ENCODE measurements around the gene ANKRD13B.

The ANKRD13B gene

DNA sequence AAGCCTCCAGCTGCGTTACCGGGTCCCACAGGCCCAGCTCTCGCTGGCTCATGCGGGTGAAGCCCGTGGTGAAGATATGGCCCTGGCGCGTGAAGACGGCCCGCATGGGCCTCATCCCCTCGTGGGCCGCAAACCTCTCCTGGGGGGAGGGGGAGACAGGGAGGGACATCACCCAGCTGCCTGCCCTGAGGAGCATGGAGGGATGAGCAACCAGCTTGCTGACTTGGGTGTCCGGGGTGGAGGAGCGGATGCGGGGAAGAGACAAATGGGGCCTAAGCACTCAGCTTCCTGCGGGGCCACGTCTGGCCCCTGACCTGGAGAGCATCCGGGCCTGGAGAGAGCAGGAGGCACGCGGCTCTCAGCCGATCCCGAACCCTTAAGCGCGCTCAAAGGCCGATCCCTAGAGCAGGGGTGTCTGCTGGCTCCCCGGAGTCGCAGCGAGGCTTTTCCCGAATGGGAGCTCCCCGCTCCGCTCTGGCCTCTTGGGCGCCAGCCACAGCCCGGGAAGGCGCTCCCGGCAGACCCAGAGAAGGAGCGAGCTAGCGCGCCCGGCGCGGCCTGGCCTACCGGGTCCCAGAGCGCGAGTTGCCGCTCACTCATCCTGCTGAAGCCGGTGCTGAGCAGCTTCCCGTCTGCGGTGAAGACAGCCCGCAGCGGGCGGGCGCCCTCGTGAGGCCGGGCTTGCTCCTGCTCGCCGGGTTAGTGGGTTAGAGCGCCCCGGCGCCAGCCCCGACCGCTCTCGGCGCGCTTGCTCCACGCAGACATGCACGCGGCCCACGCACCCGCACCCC lies 24.7 kb downstream of the ANKRD13B start:
- H3K18ac ChIP-seq (ENCODE audit: low read depth in 1 of 2, low read length in 2 of 2), result peak overlapping the region; percentile 56 to 57
- peak overlapping the region; percentile 35 to 47 for H3K4me3 ChIP-seq (ENCODE audit: insufficient read depth in 1 of 2, low read depth in 1 of 2, low read length in 2 of 2)
- peak; percentile 71 for DNase-seq
- H3K36me3 ChIP-seq (ENCODE audit: control insufficient read depth in 1 of 2, insufficient read depth in 2 of 2, low read depth in 1 of 2, low read length in 2 of 2), result peaks cover 0 to 11% of the 10 kb centered on the region in 2 experiments
- no peaks in the 10 kb centered on the region for H3K79me1 ChIP-seq (replicated peaks; ENCODE audit: low read length, poor library complexity, severe bottlenecking)
- no peaks in the 10 kb centered on the region for H3K9me3 ChIP-seq (ENCODE audit: control insufficient read depth, low read length)
- no peak overlapping the region for H4K91ac ChIP-seq (ENCODE audit: low read length)
- H3K23ac ChIP-seq (ENCODE audit: low read length in 2 of 2), result peak overlapping the region in 1 of 2 experiments; percentile 41
- no peak overlapping the region for H2AK5ac ChIP-seq (ENCODE audit: low read length, severe bottlenecking)
- peak overlapping the region; percentile 26 for H2BK15ac ChIP-seq (ENCODE audit: low read depth, poor library complexity, severe bottlenecking)
- no peak overlapping the region for H2BK5ac ChIP-seq (ENCODE audit: low read depth, low read length, poor library complexity, severe bottlenecking)
- WGBS, result 13% methylated on average over 68 of the region's 68 CpGs
- H3K27me3 ChIP-seq (ENCODE audit: control insufficient read depth in 1 of 2, insufficient read depth in 1 of 2, low read length in 2 of 2), result peaks cover 8 to 9% of the 10 kb centered on the region in 2 experiments
- H4K8ac ChIP-seq (ENCODE audit: low read length), result peak overlapping the region; percentile 76
- peak overlapping the region; percentile 34 for H2AFZ ChIP-seq (ENCODE audit: low read depth, low read length)
- H3K4me1 ChIP-seq (ENCODE audit: control insufficient read depth, insufficient read depth, low read depth, low read length), result peaks cover 67% of the 10 kb centered on the region
- H3K27ac ChIP-seq (ENCODE audit: low read length, poor library complexity, severe bottlenecking), result no peak overlapping the region
- H2BK120ac ChIP-seq (ENCODE audit: low read depth, low read length), result no peak overlapping the region
- H2BK12ac ChIP-seq (ENCODE audit: low read length in 2 of 2), result peak overlapping the region in 1 of 2 experiments; percentile 50
- H3K14ac ChIP-seq (ENCODE audit: low read length in 2 of 2), result peak overlapping the region in 1 of 2 experiments; percentile 42
- peak overlapping the region; percentile 87 for H3K9ac ChIP-seq (ENCODE audit: low read length)
- H3K4ac ChIP-seq (ENCODE audit: low read depth in 1 of 2, low read length in 2 of 2), result peak overlapping the region in 1 of 2 experiments; percentile 27
- peak overlapping the region; percentile 70 for H3K4me2 ChIP-seq (ENCODE audit: low read length, poor library complexity, severe bottlenecking)

DNA sequence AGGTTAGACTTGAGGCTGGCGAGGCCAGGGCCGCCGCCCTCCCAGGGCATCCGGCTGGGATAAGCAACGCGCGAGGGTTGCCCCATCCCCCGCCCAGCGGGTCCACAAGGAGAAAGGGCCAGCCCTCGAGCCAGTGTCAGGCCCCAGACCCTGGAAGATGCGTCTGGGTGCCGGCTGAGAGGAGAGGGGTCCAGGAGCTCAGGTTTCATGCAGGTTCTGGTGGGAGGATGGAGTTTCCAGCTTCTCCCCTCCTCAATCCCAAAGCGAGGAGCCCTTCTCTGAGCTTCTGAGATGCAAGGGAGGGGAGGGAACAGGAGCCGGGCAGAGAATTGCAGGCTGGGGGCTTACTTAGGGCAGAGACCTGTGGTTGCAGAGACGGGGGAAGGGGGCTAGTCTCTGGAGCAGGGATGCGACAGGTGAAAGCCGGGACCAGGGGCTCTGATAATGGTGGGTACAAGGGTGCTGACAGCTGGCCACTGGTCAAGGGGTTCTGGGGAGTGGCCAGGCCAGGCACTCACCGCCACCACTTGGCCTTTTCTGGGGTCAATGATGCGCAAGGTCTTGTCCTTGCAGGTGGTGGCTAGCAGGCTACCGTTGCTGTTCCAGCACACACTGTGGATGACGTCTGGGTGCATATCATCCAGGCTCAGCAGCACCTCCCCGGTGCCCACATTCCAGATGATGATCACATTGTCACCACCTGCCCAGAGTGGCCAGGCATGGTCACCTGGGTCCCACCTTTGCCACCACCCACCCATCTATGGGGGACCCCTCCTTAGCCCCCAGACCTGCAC lies 25.5 kb downstream of the ANKRD13B start:
- Histone ChIP-seq H4K91ac (ENCODE audit: low read length) (no peak overlapping the region), H3K4me1 (ENCODE audit: control insufficient read depth, insufficient read depth, low read depth, low read length) (peaks cover 67% of the 10 kb centered on the region), H3K27ac (ENCODE audit: low read length, poor library complexity, severe bottlenecking) (no peak overlapping the region), H3K4ac (ENCODE audit: low read depth in 1 of 2, low read length in 2 of 2) (peak overlapping the region in 1 of 2 experiments; percentile 27), H2AK5ac (ENCODE audit: low read length, severe bottlenecking) (no peak overlapping the region), H3K27me3 (ENCODE audit: control insufficient read depth in 1 of 2, insufficient read depth in 1 of 2, low read length in 2 of 2) (peaks cover 8 to 9% of the 10 kb centered on the region in 2 experiments), H2BK12ac (ENCODE audit: low read length in 2 of 2) (peak overlapping the region in 1 of 2 experiments; percentile 50), H3K79me1 (replicated peaks; ENCODE audit: low read length, poor library complexity, severe bottlenecking) (no peaks in the 10 kb centered on the region), H3K18ac (ENCODE audit: low read depth in 1 of 2, low read length in 2 of 2) (peak overlapping the region in 1 of 2 experiments; percentile 49), H2BK120ac (ENCODE audit: low read depth, low read length) (no peak overlapping the region), H3K9ac (ENCODE audit: low read length) (no peak overlapping the region), H3K36me3 (ENCODE audit: control insufficient read depth in 1 of 2, insufficient read depth in 2 of 2, low read depth in 1 of 2, low read length in 2 of 2) (peaks cover 0 to 3% of the 10 kb centered on the region in 2 experiments), H3K4me2 (ENCODE audit: low read length, poor library complexity, severe bottlenecking) (peak overlapping the region; percentile 70), H2AFZ (ENCODE audit: low read depth, low read length) (no peak overlapping the region), H3K14ac (ENCODE audit: low read length in 2 of 2) (no peak overlapping the region), H3K4me3 (ENCODE audit: insufficient read depth in 1 of 2, low read depth in 1 of 2, low read length in 2 of 2) (peak overlapping the region in 1 of 2 experiments; percentile 28), H4K8ac (ENCODE audit: low read length) (no peak overlapping the region), H2BK5ac (ENCODE audit: low read depth, low read length, poor library complexity, severe bottlenecking) (no peak overlapping the region), H2BK15ac (ENCODE audit: low read depth, poor library complexity, severe bottlenecking) (peak overlapping the region; percentile 26), H3K9me3 (ENCODE audit: control insufficient read depth, low read length) (no peaks in the 10 kb centered on the region), H3K23ac (ENCODE audit: low read length in 2 of 2) (no peak overlapping the region)
- no peak for DNase-seq
- WGBS, result 45% methylated on average over 18 of the region's 22 CpGs

DNA sequence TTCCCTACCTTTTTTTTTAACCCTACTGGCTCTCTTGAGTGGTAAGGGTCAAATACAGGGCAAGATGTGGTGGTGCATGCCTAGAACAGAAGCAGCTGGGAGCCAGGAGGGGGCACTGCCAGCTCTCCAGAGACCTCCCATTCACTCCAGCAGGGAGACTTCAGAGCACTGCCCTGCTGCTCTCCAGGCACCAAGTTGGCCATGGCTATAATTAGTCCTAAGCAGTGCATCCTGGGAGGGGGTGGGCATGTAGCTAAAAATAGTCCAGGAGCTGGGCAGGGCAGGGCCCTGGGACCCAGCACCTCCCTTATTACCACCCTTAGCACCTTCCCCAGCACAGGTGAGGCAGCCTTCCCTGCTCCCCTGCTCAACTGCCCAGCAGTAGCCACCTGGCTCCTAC lies 26.3 kb downstream of the ANKRD13B start:
- no peak overlapping the region for H3K27ac ChIP-seq (ENCODE audit: low read length, poor library complexity, severe bottlenecking)

DNA sequence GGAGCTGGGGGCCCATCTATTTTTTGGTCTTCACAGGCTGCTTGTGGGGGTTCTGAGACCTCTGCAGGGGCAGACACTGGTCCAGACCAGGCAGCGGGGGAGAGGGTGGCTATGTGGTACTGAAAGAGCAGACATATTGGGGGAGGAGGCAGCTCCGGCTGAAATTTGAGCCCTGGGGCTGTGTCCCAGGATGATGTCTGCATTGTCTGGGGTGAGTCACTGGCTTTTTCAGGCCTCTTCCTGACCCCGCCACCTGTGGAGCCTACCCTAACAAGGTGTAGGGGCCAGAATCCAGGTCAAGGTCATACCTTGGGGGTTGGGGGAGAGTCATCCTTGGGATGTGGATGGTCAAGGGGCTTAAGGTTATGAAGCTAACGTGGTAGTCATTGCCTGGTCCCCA lies 27.3 kb downstream of the ANKRD13B start:
- Histone ChIP-seq H2AK5ac (ENCODE audit: low read length, severe bottlenecking) (no peak overlapping the region), H3K27ac (ENCODE audit: low read length, poor library complexity, severe bottlenecking) (no peak overlapping the region), H2BK15ac (ENCODE audit: low read depth, poor library complexity, severe bottlenecking) (no peak overlapping the region), H4K91ac (ENCODE audit: low read length) (no peak overlapping the region), H2BK5ac (ENCODE audit: low read depth, low read length, poor library complexity, severe bottlenecking) (no peak overlapping the region), H2AFZ (ENCODE audit: low read depth, low read length) (no peak overlapping the region), H3K4me1 (ENCODE audit: control insufficient read depth, insufficient read depth, low read depth, low read length) (peaks cover 54% of the 10 kb centered on the region), H3K4ac (ENCODE audit: low read depth in 1 of 2, low read length in 2 of 2) (no peak overlapping the region), H3K36me3 (ENCODE audit: control insufficient read depth in 1 of 2, insufficient read depth in 2 of 2, low read depth in 1 of 2, low read length in 2 of 2) (peaks cover 0 to 6% of the 10 kb centered on the region in 2 experiments), H3K79me1 (replicated peaks; ENCODE audit: low read length, poor library complexity, severe bottlenecking) (no peaks in the 10 kb centered on the region), H3K14ac (ENCODE audit: low read length in 2 of 2) (no peak overlapping the region), H2BK120ac (ENCODE audit: low read depth, low read length) (no peak overlapping the region), H3K4me3 (ENCODE audit: insufficient read depth in 1 of 2, low read depth in 1 of 2, low read length in 2 of 2) (no peak overlapping the region), H3K23ac (ENCODE audit: low read length in 2 of 2) (no peak overlapping the region), H3K9ac (ENCODE audit: low read length) (no peak overlapping the region), H3K9me3 (ENCODE audit: control insufficient read depth, low read length) (no peaks in the 10 kb centered on the region), H3K4me2 (ENCODE audit: low read length, poor library complexity, severe bottlenecking) (no peak overlapping the region), H2BK12ac (ENCODE audit: low read length in 2 of 2) (no peak overlapping the region), H4K8ac (ENCODE audit: low read length) (no peak overlapping the region), H3K18ac (ENCODE audit: low read depth in 1 of 2, low read length in 2 of 2) (no peak overlapping the region), H3K27me3 (ENCODE audit: control insufficient read depth in 1 of 2, insufficient read depth in 1 of 2, low read length in 2 of 2) (peaks cover 8 to 9% of the 10 kb centered on the region in 2 experiments)
- DNase-seq, result no peak
- 94% methylated on average over 4 of the region's 4 CpGs for WGBS

More for the DNA sequence above, 26.3 kb downstream of the ANKRD13B start:
- peak overlapping the region; percentile 34 for H4K91ac ChIP-seq (ENCODE audit: low read length)
- H3K14ac ChIP-seq (ENCODE audit: low read length in 2 of 2), result peak overlapping the region in 1 of 2 experiments; percentile 74
- H2BK12ac ChIP-seq (ENCODE audit: low read length in 2 of 2), result peak overlapping the region in 1 of 2 experiments; percentile 32
- H2BK15ac ChIP-seq (ENCODE audit: low read depth, poor library complexity, severe bottlenecking), result no peak overlapping the region
- H3K23ac ChIP-seq (ENCODE audit: low read length in 2 of 2), result peak overlapping the region in 1 of 2 experiments; percentile 5
- H3K4me2 ChIP-seq (ENCODE audit: low read length, poor library complexity, severe bottlenecking), result no peak overlapping the region
- peaks cover 0 to 3% of the 10 kb centered on the region in 2 experiments for H3K36me3 ChIP-seq (ENCODE audit: control insufficient read depth in 1 of 2, insufficient read depth in 2 of 2, low read depth in 1 of 2, low read length in 2 of 2)
- peak; percentile 55 for DNase-seq
- H3K9ac ChIP-seq (ENCODE audit: low read length), result no peak overlapping the region
- H3K4me3 ChIP-seq (ENCODE audit: insufficient read depth in 1 of 2, low read depth in 1 of 2, low read length in 2 of 2), result no peak overlapping the region
- no peaks in the 10 kb centered on the region for H3K9me3 ChIP-seq (ENCODE audit: control insufficient read depth, low read length)
- H4K8ac ChIP-seq (ENCODE audit: low read length), result no peak overlapping the region
- H3K27me3 ChIP-seq (ENCODE audit: control insufficient read depth in 1 of 2, insufficient read depth in 1 of 2, low read length in 2 of 2), result peaks cover 8 to 9% of the 10 kb centered on the region in 2 experiments
- peaks cover 60% of the 10 kb centered on the region for H3K4me1 ChIP-seq (ENCODE audit: control insufficient read depth, insufficient read depth, low read depth, low read length)
- no peak overlapping the region for H2AFZ ChIP-seq (ENCODE audit: low read depth, low read length)
- H2AK5ac ChIP-seq (ENCODE audit: low read length, severe bottlenecking), result no peak overlapping the region
- H3K4ac ChIP-seq (ENCODE audit: low read depth in 1 of 2, low read length in 2 of 2), result no peak overlapping the region
- H2BK5ac ChIP-seq (ENCODE audit: low read depth, low read length, poor library complexity, severe bottlenecking), result no peak overlapping the region
- no peaks in the 10 kb centered on the region for H3K79me1 ChIP-seq (replicated peaks; ENCODE audit: low read length, poor library complexity, severe bottlenecking)
- H3K18ac ChIP-seq (ENCODE audit: low read depth in 1 of 2, low read length in 2 of 2), result no peak overlapping the region
- no peak overlapping the region for H2BK120ac ChIP-seq (ENCODE audit: low read depth, low read length)
